GM19372 (cell line): ENCODE results near the gene ZNF211.
A peak's percentile ranks its signal among the peaks of the same experiment; 100 is the strongest.

Experiments
- ATAC-seq: cut with Tn5 transposase; IDR thresholded peaks from one replicate; pipeline ENCODE4 v1.9.1; 2021; ENCODE audit warnings: mild to moderate bottlenecking, low read depth, moderate library complexity; ENCODE audit not compliant: unreplicated experiment

The ZNF211 gene

DNA sequence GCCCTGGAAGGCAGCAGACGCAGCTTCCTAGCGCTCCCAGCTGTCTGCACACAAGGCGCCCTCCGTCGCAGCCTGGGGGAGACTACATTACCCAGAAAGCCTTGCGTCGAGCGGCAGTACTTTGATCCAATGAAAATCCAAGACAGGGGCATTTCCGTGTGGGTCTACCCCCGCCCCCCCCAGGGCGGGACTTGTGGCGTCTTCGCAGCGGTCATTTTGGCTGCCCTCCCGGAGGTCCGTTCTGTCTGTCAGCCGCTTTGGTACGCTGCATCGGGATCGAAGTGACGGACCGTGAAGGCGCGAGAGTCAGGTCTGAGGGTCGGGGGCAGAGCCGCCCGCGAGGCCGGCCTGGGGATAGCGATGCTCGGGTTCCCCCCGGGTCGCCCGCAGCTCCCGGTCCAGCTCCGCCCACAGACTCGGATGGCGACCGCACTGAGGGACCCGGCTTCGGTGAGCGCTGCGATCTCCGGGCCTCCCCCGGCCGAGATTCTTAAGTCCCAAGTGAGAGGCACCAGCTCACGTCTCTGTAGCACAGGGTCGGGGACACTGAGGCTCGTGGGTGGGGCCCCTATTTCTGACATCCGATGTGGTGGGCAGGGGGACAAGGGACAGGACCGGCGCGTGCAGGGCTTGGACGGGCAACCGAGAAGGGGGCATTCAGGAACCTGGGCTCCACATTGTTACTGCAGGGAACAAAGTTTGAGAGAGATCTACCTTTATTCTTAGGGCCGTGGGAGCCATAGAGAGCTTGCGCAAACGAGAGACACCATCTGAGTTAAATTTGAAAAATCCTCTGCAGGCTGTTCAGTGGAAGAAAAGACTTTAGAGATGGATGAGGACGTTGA is at the start of gene ZNF211:
Gene ZNF211, plus strand, starts transcription at position 182 of the 845 bp plus-strand sequence. Its CDS starts 179 bp downstream, at position 361.
- peak; percentile 84 for ATAC-seq

DNA sequence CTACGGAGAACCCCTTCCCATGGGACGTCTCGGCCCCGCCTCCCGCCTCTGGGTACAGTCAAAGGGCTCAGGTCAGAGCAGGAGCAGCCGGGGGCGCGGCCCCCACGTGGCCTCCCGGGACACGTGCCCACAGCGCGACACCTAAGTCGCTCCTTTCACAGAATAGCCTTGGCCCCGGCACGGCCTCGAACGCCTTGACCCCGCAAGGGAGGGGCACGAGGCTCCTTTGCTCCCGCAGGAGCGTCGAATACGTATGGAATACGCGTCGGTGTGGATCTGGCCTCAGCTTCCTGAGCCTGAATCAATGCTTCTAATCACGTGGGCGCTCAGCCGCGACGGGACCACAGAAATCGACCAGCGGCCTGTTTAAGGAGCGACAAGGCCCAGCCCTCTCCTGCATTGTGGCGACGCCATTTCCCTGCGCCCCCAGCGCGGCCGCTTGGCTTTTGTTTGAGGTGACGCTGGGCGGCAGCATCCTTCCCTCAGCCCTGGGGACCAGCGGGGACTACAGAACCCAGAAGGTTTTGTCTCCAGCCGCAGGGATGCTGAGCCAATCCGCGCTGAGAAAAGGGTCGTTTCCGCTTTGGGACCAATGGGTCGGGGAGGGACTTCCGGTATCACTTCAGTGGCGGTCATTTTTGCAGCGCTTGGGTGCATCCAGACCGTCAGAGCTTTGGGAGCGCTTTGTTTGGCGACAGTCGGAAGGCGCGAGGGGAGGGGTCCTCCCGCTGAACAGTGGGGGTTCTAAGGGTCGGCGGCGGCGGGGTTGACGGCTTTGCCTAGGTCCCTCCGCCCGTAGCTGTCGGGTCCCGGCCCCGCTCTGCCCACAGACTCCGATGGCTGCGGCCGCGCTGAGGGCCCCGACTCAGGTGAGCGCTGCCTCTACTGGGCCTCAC is 49.2 kb upstream of the ZNF211 start, which contains the start of gene ZIK1:
Gene ZIK1, plus strand, starts transcription at position 625 of the 896 bp plus-strand sequence. Its CDS starts 212 bp downstream, at position 837.
- ATAC-seq, result peak; percentile 80

DNA sequence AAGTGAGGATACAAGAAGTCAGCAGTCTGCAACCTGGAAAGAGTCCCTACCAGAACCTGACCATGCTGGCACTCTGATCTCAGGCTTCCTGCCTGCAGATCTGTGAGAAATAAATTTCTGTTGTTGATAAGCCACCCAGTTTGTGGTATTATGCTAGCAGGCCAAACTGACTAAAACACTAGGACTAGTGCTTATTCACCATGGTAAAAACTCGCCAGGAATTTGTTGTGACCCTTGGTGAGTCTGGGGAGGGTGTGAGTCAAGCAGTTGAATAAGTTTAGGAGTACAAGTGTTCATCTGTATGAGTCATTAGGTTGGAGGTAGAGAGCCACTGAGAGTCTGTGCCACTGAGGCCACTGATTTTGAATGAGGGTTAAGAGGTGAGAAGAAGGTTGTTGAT is 45.4 kb upstream of the ZNF211 start:
- no peak for ATAC-seq

DNA sequence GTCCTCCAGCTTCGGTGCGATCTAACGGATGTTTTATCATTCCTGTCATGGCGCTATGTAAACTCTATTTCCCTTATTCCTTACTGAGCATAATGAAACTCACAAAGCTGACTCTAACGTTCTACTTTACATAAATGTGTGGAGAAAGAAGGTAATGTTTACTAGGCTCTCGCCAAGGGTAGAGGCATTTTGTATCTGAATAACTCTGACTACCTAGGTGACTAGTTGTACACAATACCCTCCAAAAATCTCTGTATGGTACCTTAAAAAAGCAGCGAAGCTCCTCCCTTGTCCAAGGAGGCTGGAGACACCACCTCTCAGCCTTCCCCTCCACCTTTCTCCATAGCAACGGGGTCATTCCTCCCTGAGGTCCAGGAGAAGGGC is 33.6 kb upstream of the ZNF211 start:
- ATAC-seq, result no peak

DNA sequence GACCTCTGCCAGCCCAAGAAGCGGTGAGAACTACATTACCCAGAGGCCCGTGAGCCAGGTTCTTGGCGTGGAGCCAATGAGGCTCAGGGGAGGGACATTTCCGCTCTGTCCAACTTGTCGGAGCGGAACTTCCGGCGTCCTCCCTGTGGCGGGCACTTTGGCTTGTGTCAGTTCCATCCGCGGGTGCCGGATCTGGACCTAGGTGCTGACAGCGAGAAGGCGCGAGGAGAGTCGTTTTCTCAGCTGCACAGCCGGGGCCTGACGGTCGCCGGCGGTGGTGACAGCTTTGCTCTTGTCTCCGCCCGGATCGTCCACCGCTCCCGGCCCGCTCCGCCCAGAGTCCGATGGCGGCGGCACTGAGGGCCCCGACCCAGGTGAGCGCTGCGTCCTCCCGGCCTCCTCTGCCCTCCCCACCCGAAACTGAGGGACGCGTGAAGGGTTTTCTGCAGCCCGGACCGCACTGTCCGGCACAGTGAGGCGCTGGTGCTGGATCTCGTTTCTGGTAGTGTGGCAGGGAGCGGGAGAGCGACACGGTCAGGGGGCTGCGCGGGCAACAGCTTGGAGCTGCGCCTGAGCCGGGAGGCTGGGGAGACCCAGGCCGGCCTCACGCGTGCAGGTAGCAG is 33.1 kb upstream of the ZNF211 start, which contains the start of gene ZNF530:
Gene ZNF530, plus strand, starts transcription at position 125 of the 623 bp plus-strand sequence. CDS start 4,461 bp downstream, outside the sequence.
- ATAC-seq, result peak; percentile 97

DNA sequence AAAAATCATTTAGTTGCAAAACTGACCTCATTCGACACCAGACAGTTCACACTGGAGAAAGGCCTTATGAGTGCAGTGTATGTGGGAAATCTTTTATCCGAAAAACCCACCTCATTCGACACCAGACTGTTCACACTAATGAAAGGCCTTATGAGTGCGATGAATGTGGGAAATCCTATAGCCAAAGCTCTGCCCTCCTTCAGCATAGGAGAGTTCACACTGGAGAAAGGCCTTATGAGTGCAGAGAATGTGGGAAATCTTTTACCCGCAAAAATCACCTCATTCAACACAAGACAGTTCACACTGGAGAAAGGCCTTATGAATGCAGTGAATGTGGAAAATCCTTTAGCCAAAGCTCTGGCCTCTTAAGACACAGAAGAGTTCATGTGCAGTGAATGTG is 26.0 kb upstream of the ZNF211 start:
- no peak for ATAC-seq

DNA sequence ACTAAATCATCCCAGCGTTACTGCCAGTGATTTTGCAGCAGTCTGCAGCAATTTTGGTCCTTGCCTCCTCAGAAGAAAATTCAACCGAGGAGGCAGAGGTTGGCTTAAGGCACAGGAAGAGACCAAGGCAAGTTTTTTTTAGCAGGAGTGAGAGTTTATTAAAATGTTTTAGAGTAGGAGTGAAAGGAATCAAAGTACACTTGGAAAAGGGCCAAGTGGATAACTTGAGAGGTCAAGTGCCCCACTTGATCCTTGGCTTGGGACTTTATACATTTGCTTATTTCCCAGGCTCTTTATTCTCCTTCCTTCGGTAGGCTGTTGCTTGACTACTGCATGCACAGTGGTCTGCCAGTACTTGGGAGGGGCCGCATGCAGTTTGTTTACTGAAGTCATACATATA is 21.9 kb upstream of the ZNF211 start:
- ATAC-seq, result no peak

DNA sequence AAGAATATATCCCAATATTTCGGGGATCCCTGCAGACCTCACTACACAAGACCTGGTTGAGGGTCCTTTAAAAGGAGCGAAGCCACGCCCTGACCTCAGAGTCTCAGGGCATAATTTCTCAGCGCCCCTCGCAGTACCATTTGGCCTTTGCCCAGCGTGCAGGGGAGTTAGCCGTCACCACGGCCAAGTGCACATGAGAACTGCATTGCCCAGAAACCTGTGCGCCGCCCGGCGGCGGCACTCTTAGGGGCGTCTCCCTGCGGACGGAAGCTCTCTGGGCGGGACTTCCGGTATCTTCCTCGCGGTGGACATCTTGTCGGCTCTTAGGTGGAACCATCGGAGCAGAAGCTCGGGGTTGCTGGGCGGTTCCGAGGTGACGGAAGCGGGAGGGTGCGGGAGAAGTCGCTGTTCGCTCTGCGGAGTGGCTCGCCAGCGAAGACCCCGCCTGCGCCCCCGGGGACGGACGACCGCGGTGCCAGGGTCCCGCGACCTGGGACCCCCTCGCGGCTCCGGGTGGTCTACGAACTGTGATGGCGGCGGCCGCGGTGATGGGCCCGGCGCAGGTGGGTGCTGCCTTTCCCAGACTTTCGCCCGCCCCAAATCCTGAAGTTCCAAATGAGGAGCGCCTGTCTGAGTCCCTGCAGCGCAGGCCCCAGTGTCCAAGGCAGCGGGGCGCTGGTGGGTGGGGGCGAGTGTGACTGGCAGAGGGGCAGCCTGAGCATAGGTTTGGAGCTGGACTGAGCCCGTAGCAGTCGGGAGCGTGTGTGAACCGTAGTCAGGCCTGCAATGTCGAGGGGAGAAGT is 18.8 kb upstream of the ZNF211 start, which contains the start of gene ZNF134:
Gene ZNF134, plus strand, starts transcription at position 302 of the 803 bp plus-strand sequence. CDS start 5,227 bp downstream, outside the sequence.
- peak; percentile 97 for ATAC-seq

DNA sequence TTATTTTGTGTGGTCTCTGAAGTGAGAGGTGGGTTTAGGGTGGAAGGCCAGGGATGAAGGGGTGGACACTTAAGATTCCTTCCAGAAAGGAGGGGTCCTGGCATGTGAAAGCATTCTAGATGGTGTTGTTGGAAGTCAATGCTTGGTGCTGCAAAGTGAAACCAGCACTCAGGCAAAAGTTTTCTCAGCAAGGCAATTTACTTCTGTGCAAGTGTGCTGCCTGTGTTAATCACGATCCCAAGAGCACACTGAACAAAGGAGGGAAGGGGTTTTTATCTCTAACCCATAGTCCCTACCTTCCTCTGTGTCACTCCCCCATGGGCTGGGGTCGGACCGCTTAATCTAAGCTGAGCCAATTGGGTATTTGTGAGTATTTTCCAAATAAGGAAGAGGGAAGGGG is 17.6 kb upstream of the ZNF211 start:
- ATAC-seq, result no peak

DNA sequence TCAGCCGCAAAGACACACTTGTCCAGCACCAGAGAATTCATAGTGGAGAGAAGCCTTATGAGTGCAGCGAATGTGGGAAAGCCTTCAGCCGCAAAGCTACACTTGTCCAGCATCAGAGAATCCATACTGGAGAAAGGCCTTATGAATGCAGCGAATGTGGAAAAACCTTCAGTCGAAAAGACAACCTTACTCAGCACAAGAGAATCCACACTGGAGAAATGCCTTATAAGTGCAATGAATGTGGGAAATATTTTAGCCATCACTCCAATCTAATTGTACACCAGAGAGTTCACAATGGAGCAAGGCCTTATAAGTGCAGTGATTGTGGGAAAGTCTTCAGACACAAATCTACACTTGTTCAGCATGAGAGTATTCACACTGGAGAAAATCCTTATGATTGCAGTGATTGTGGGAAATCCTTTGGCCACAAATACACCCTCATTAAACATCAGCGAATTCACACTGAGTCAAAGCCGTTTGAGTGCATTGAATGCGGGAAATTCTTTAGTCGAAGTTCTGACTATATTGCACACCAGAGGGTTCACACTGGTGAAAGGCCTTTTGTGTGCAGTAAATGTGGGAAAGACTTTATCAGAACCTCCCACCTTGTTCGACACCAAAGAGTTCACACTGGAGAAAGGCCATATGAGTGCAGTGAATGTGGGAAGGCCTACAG is 12.2 kb upstream of the ZNF211 start:
- no peak for ATAC-seq

DNA sequence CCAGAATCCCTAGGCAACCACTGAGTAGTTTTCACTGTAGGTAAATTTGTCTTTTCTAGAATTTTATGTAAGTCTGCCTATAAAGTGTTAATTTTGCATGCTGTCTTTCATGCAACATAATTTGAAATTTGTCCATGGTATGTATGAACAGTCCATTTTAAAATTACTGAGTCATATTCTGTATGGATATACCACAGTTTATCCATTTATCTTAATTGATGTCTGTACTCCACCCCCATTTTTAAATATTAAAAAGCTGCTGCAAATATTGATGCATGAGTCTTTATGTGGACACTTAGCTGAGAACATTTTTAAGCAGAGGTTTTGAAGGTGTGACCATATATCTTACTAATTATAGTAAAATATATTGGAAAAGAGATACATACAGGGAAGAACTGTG is 9.9 kb upstream of the ZNF211 start:
- ATAC-seq, result no peak

DNA sequence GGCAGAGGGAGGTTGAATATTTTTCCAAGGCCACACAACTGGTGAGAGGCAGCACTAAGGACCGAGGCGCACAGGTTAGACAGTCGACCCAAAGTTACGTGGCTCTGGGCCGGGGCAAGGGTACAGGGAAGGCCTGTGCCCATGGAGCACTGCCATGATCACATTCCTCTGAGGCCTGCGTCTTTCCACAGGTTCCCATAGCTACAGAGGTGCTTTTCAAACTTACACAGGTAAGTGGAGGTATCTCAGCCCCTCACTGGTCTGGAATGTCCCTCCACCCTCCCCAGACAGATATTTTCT is 814 bp downstream of the ZNF211 start:
- ATAC-seq, result no peak

DNA sequence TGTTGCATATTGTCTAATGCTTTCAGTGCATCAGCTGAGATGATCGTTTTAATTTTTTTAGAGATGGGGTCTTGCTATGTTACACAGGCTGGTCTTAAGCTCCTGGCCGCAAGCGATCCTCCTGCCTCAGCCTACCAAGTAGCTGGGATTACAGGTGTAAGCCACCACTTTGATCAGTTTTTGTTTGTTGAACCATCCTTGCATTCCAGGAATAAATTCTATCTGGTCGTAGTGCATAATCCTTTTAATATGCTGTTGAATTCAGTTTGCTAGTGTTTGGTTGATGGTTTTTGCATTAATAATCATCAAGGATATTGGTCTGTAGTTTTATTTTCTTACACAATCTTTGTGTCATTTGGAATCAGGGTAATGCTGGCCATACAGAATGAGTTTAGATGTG is 4.4 kb downstream of the ZNF211 start:
- no peak for ATAC-seq

DNA sequence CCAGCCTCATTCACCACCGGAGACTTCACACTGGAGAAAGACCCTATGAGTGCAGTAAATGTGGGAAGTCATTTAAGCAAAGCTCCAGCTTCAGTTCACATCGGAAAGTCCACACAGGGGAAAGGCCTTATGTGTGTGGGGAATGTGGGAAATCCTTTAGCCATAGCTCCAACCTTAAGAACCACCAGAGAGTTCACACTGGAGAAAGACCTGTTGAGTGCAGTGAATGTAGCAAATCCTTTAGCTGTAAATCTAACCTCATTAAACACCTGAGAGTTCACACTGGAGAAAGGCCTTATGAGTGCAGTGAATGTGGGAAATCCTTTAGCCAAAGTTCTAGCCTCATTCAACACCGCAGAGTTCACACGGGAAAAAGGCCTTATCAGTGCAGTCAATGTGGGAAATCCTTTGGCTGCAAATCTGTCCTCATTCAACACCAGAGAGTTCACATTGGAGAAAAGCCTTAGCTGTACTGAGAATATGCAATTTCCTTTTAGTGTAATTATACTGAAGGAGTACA is 8.8 kb downstream of the ZNF211 start:
- no peak for ATAC-seq

DNA sequence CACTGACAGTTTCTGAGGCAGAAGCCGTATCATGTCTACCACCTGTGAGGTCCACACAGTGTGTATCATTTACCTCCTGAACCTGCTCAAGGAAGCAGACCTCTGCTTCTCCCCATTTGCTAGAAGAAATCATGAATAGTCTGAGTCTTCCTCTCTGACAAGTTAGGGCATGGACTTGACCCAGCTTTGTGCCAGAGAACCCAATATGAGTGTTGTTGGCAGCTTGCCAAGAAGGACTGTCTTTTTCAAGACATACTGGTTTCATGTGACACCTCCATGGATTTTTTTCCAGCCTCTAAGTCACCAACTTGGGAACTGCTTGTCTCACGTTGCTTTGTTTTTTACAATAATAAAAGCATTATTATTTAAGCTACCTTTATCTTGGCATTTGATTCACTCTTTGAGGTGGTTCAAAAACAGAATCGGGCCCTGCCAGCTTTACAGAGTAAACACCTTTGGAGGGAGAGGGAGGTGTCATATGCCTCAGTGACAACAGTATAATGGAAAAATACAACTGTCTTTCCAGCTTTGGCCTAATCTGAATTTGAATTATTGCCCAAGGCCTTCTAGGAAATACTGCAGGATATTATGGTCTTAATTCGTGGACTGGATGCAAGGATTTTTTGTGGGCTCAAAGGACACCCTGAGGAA is 9.6 kb downstream of the ZNF211 start:
- ATAC-seq, result no peak

DNA sequence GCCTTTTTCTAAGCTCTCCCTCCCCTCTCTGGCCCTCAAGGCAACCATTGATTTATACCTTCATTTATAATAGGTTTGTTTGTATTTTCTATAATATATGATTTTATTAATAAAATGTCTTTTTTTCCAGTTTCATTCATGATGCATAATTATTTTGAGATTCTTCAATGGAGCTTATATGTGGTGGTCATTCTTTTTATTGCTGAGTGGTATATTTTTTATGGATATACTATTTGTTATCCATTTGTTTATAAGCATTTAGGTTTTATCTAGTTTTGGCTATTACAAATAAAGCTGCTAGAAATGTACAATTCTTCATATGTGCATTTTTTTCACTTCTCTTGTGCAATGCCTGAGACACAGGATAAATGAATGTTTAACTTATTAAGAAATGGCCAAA is 10.8 kb downstream of the ZNF211 start:
- ATAC-seq, result no peak

DNA sequence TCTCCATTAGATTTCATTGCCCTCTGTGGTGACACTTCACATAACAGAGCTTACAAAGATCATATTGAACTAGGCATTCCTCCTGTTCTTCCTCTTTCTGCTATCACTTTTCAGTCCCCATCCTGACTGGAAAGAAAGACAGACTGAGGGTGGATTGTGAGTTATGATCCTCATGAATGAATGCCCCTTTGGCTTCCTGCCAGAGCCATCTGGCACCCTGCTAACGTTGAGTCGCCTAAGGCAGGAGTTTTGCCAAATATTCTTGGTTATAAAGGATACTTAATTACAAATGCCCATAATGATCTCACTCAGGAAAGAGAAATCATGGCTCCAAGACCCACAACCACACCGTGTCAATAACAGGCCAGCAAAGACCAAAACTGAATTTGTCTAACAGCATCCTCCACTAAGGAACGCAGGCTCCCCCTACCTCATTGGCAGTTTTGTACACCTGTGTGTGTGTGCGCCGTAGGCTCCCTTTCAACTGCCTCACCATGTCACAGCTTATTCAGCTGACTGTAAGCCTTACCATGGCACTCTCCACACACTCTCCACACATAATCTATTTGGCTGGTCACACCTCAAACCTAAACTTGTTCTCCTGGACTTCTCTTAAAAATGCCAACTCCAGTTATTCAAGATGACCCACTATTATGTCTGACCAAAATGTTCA is 15.5 kb downstream of the ZNF211 start:
- ATAC-seq, result no peak

DNA sequence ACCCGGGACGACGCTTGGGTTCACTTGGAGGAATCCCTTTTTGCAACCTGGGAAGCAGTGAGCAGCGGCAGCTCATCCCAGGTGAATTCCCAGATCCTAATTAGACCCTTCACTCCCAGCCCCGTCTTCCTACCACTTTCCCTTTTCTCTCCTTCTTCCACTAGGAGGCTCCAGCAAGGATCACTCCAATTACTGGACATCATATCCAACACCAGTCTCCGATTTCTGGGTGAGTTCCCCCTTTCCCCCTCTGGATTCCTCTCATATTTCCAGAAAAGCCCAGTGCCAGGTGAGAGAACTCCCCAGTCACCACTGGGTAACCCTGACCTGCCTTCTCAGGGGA is 18.7 kb downstream of the ZNF211 start:
- no peak for ATAC-seq
